NB4 (cell line): ENCODE data around the gene KCNJ4.
"Not testable (repeated sequence)": the region's sequence is repeated elsewhere in the genome, so short reads cannot be mapped to it uniquely, and the experiment has no call there.

Source experiments
- DNase-seq: peaks from one replicate; pipeline ENCODE4 v3.0.0; 2010; ENCODE audit warnings: low read depth
- H3K4me3 ChIP-seq: one replicate; pipeline ENCODE4 v1.5.1; 2011; ENCODE audit warnings: mild to moderate bottlenecking, low read depth, low read length, moderate library complexity
- CTCF ChIP-seq: IDR thresholded peaks from one replicate; pipeline ENCODE4 v1.5.1; 2012; ENCODE audit warnings: low read depth, low read length
- MAX ChIP-seq: IDR thresholded peaks from 2 replicates; pipeline ENCODE4 v1.6.1; 2011; ENCODE audit warnings: low read depth, low read length
- MYC ChIP-seq: IDR thresholded peaks from 2 replicates; pipeline ENCODE4 v1.6.1; 2011; ENCODE audit warnings: low read depth, low read length
- POLR2A ChIP-seq: IDR thresholded peaks from 2 replicates; pipeline ENCODE4 v1.6.1; 2011; ENCODE audit warnings: mild to moderate bottlenecking; ENCODE audit not compliant: insufficient read length; ENCODE audit errors: extremely low read depth

Gene KCNJ4

GRCh38 chr22:38477585-38477984, 22.6 kb upstream of the KCNJ4 start:
- no peak overlapping the region for H3K4me3 ChIP-seq
- TF ChIP-seq CTCF (no peak), POLR2A (no peak), MAX (no peak), MYC (no peak)
- DNase-seq = no peak

- no peak for DNase-seq
- H3K4me3 ChIP-seq = no peak overlapping the region
- no peak for TF ChIP-seq MYC
- no peak for TF ChIP-seq CTCF
- TF ChIP-seq POLR2A = no peak
- TF ChIP-seq MAX = no peak
Observed at GRCh38 chr22:38474003-38474607, 19.1 kb upstream of the KCNJ4 start.

- no peak overlapping the region for H3K4me3 ChIP-seq
- DNase-seq = no peak
- no peak for TF ChIP-seq POLR2A
Observed at GRCh38 chr22:38471237-38471636, 16.2 kb upstream of the KCNJ4 start.

- not testable (repeated sequence) for H3K4me3 ChIP-seq, DNase-seq
Observed at GRCh38 chr22:38470179-38470578, 15.2 kb upstream of the KCNJ4 start.

GRCh38 chr22:38469306-38469781, 14.3 kb upstream of the KCNJ4 start:
- TF ChIP-seq MYC = no peak
- no peak for TF ChIP-seq CTCF
- TF ChIP-seq MAX = no peak
- TF ChIP-seq POLR2A = no peak
- H3K4me3 ChIP-seq = no peak overlapping the region
- no peak for DNase-seq

GRCh38 chr22:38468443-38469305, 13.7 kb upstream of the KCNJ4 start:
- H3K4me3 ChIP-seq = no peak overlapping the region
- peak; percentile 28 for DNase-seq
- no peak for TF ChIP-seq MYC
- TF ChIP-seq POLR2A = no peak
- peak; percentile 14 for TF ChIP-seq CTCF
